ENCODE data around the gene ZNF14. TPM values are rescaled to one million over a fixed set of nuclear protein-coding genes. Genes with fewer than 3 reads are reported as not detected.
"Not testable (repeated sequence)": the region's sequence is repeated elsewhere in the genome, so short reads cannot be mapped to it uniquely, and the experiment has no call there.

The ZNF14 gene
- total and polyA plus RNA-seq, 5 donors = 3.5 to 5.8 (median 5.0) TPM

GRCh38 chr19:19686119-19686518, 46.8 kb downstream of the ZNF14 start:
- not testable (repeated sequence) for DNase-seq; H3K9me3 ChIP-seq (ENCODE audit: control insufficient read depth, low read length)
- WGBS = 98% methylated on average over 15 of the region's 15 CpGs

GRCh38 chr19:19679176-19680073, 53.5 kb downstream of the ZNF14 start:
- no peak overlapping the region for H3K4me3 ChIP-seq (ENCODE audit: low read length)
- WGBS = 97% methylated on average over 20 of the region's 20 CpGs
- peaks cover 5% of the 10 kb centered on the region for H3K9me3 ChIP-seq (ENCODE audit: control insufficient read depth, low read length)
- no peak overlapping the region for H3K27ac ChIP-seq (ENCODE audit: low read length)
- ATAC-seq (no peak), DNase-seq (no peak)
- H3K4me1 ChIP-seq (ENCODE audit: control insufficient read depth, insufficient read depth, low read length) = no peaks in the 10 kb centered on the region
- intact Hi-C loops (cut with DNase I) = no loop called here
- H3K27me3 ChIP-seq (ENCODE audit: control insufficient read depth, insufficient read depth) = no peaks in the 10 kb centered on the region

More at GRCh38 chr19:19686119-19686518, 46.8 kb downstream of the ZNF14 start:
- H3K27ac ChIP-seq (ENCODE audit: low read length); intact Hi-C loops (cut with DNase I); ATAC-seq; H3K4me1 ChIP-seq (ENCODE audit: control insufficient read depth, insufficient read depth, low read length); H3K27me3 ChIP-seq (ENCODE audit: control insufficient read depth, insufficient read depth); H3K4me3 ChIP-seq (ENCODE audit: low read length): not testable (repeated sequence)

- H3K4me3 ChIP-seq (ENCODE audit: low read length) = no peak overlapping the region
- 95% methylated on average over 7 of the region's 7 CpGs for WGBS
- H3K9me3 ChIP-seq (ENCODE audit: control insufficient read depth, low read length) = peaks cover 5% of the 10 kb centered on the region
- no peaks in the 10 kb centered on the region for H3K27me3 ChIP-seq (ENCODE audit: control insufficient read depth, insufficient read depth)
- ATAC-seq (no peak), DNase-seq (no peak)
- no peak overlapping the region for H3K27ac ChIP-seq (ENCODE audit: low read length)
- H3K4me1 ChIP-seq (ENCODE audit: control insufficient read depth, insufficient read depth, low read length) = no peaks in the 10 kb centered on the region
- intact Hi-C loops (cut with DNase I) = no loop called here
Observed at GRCh38 chr19:19677579-19677978, 55.3 kb downstream of the ZNF14 start.

GRCh38 chr19:19674315-19674714, 58.6 kb downstream of the ZNF14 start:
- Histone ChIP-seq H3K27me3 (ENCODE audit: control insufficient read depth, insufficient read depth) (no peaks in the 10 kb centered on the region), H3K4me1 (ENCODE audit: control insufficient read depth, insufficient read depth, low read length) (no peaks in the 10 kb centered on the region), H3K9me3 (ENCODE audit: control insufficient read depth, low read length) (peaks cover 3% of the 10 kb centered on the region), H3K4me3 (ENCODE audit: low read length) (no peak overlapping the region), H3K27ac (ENCODE audit: low read length) (no peak overlapping the region)
- WGBS = 97% methylated on average over 6 of the region's 6 CpGs
- no peak for ATAC-seq
- no peak for DNase-seq
- intact Hi-C loops (cut with DNase I) = no loop called here

GRCh38 chr19:19672816-19673215, 60.1 kb downstream of the ZNF14 start:
- DNase-seq (no peak), ATAC-seq (no peak)
- intact Hi-C loops (cut with DNase I) = no loop called here
- Histone ChIP-seq H3K4me3 (ENCODE audit: low read length) (no peak overlapping the region), H3K4me1 (ENCODE audit: control insufficient read depth, insufficient read depth, low read length) (no peaks in the 10 kb centered on the region), H3K27ac (ENCODE audit: low read length) (no peak overlapping the region), H3K27me3 (ENCODE audit: control insufficient read depth, insufficient read depth) (no peaks in the 10 kb centered on the region), H3K9me3 (ENCODE audit: control insufficient read depth, low read length) (no peaks in the 10 kb centered on the region)
- WGBS = 92% methylated on average over 3 of the region's 3 CpGs

GRCh38 chr19:19670070-19670551, 62.8 kb downstream of the ZNF14 start:
- no peak overlapping the region for H3K4me3 ChIP-seq (ENCODE audit: low read length)
- no peak for ATAC-seq
- no peaks in the 10 kb centered on the region for H3K4me1 ChIP-seq (ENCODE audit: control insufficient read depth, insufficient read depth, low read length)
- no peaks in the 10 kb centered on the region for H3K27me3 ChIP-seq (ENCODE audit: control insufficient read depth, insufficient read depth)
- WGBS = 77% methylated on average over 10 of the region's 10 CpGs
- DNase-seq = no peak
- no peak overlapping the region for H3K27ac ChIP-seq (ENCODE audit: low read length)
- intact Hi-C loops (cut with DNase I) = no loop called here
- H3K9me3 ChIP-seq (ENCODE audit: control insufficient read depth, low read length) = no peaks in the 10 kb centered on the region

GRCh38 chr19:19668230-19669012, 64.5 kb downstream of the ZNF14 start, which contains the start of gene ZNF101:
TSS of gene ZNF101 (plus strand) at chr19:19668839. CDS start at chr19:19668964, 125 bp downstream.
- H3K27me3 ChIP-seq (ENCODE audit: control insufficient read depth, insufficient read depth) = no peaks in the 10 kb centered on the region
- WGBS = 4% methylated on average over 36 of the region's 36 CpGs
- no peaks in the 10 kb centered on the region for H3K9me3 ChIP-seq (ENCODE audit: control insufficient read depth, low read length)
- DNase-seq (peak; percentile 95 to 97 (median 97)), ATAC-seq (peak; percentile 88)
- peak within 1 kb of the TSS; percentile 54 for H3K27ac ChIP-seq (ENCODE audit: low read length)
- H3K4me1 ChIP-seq (ENCODE audit: control insufficient read depth, insufficient read depth, low read length) = no peaks in the 10 kb centered on the region
- H3K4me3 ChIP-seq (ENCODE audit: low read length) = peak within 1 kb of the TSS; percentile 85
- intact Hi-C loops (cut with DNase I) = no loop called here

- intact Hi-C loops (cut with DNase I); H3K4me1 ChIP-seq (ENCODE audit: control insufficient read depth, insufficient read depth, low read length); H3K27me3 ChIP-seq (ENCODE audit: control insufficient read depth, insufficient read depth); H3K9me3 ChIP-seq (ENCODE audit: control insufficient read depth, low read length); DNase-seq; H3K27ac ChIP-seq (ENCODE audit: low read length); H3K4me3 ChIP-seq (ENCODE audit: low read length); ATAC-seq: not testable (repeated sequence)
- 98% methylated on average over 22 of the region's 22 CpGs for whole genome bisulfite sequencing
Observed at GRCh38 chr19:19665420-19665948, 67.4 kb downstream of the ZNF14 start.

GRCh38 chr19:19663256-19664120, 69.4 kb downstream of the ZNF14 start, which contains the start of gene ATP13A1:
TSS of gene ATP13A1 (minus strand) at chr19:19663676. CDS start at chr19:19663666, 10 bp downstream.
- peak; percentile 98 to 99 (median 98) for DNase-seq
- H3K9me3 ChIP-seq (ENCODE audit: control insufficient read depth, low read length) = no peaks in the 10 kb centered on the region
- peak within 1 kb of the TSS; percentile 86 for H3K4me3 ChIP-seq (ENCODE audit: low read length)
- H3K27me3 ChIP-seq (ENCODE audit: control insufficient read depth, insufficient read depth) = no peaks in the 10 kb centered on the region
- intact Hi-C loops (cut with DNase I) = no loop called here
- under 1% methylated on average over 85 of the region's 85 CpGs for WGBS
- H3K27ac ChIP-seq (ENCODE audit: low read length) = peak within 1 kb of the TSS; percentile 100
- peak; percentile 97 to 98 for ATAC-seq
- peaks cover 2% of the 10 kb centered on the region for H3K4me1 ChIP-seq (ENCODE audit: control insufficient read depth, insufficient read depth, low read length)

GRCh38 chr19:19662871-19663255, 70.0 kb downstream of the ZNF14 start:
- DNase-seq (no peak), ATAC-seq (no peak)
- WGBS = 9% methylated on average over 17 of the region's 17 CpGs
- no peaks in the 10 kb centered on the region for H3K9me3 ChIP-seq (ENCODE audit: control insufficient read depth, low read length)
- intact Hi-C loops (cut with DNase I) = no loop called here
- H3K4me1 ChIP-seq (ENCODE audit: control insufficient read depth, insufficient read depth, low read length) = peaks cover 2% of the 10 kb centered on the region
- H3K27ac ChIP-seq (ENCODE audit: low read length) = peak overlapping the region; percentile 65
- H3K27me3 ChIP-seq (ENCODE audit: control insufficient read depth, insufficient read depth) = no peaks in the 10 kb centered on the region
- H3K4me3 ChIP-seq (ENCODE audit: low read length) = peak overlapping the region; percentile 86

Data from right cardiac atrium (tissue), 5 donors.